ENCODE measurements around the gene TAF4B. TPM values are rescaled to one million over a fixed set of nuclear protein-coding genes. Genes with fewer than 3 reads are reported as not detected.

The TAF4B gene
- total and polyA plus RNA-seq, 5 donors = 0.81 to 2.1 (median 1.8) TPM

DNA sequence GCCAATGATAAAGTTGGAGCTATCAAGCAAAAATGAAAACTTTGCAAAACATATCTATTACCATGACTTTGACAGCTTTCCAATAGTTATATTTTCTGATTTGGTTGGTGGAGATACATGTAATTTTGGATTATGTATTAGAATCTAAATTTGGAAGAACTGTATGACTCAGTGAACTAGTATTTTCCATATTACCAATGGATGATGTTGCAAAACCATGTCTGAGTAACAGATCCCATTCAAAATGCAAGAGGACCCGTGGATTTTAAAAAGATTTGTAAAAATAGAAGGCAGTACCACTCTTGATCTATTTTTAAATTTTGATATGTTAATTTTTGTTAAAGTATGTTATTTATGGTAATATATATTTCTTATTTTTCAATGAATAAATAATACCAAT lies 83.0 kb downstream of the TAF4B start:
- H3K4me3 ChIP-seq (ENCODE audit: low read length) = no peak overlapping the region
- no peak for DNase-seq
- H3K4me1 ChIP-seq (ENCODE audit: control insufficient read depth, insufficient read depth, low read length) = no peaks in the 10 kb centered on the region
- intact Hi-C loops (cut with DNase I) = loop anchor here in 1 of 4 donors (5.0 kb wide), 1 partner anchor 338 kb away; no protein-coding TSS in a partner anchor
- H3K9me3 ChIP-seq (ENCODE audit: control insufficient read depth, low read length) = no peaks in the 10 kb centered on the region
- no peak overlapping the region for H3K27ac ChIP-seq (ENCODE audit: low read length)
- 60% methylated on average over 1 of the region's 1 CpG for WGBS
- no peaks in the 10 kb centered on the region for H3K27me3 ChIP-seq (ENCODE audit: control insufficient read depth, insufficient read depth)
- no peak for ATAC-seq

DNA sequence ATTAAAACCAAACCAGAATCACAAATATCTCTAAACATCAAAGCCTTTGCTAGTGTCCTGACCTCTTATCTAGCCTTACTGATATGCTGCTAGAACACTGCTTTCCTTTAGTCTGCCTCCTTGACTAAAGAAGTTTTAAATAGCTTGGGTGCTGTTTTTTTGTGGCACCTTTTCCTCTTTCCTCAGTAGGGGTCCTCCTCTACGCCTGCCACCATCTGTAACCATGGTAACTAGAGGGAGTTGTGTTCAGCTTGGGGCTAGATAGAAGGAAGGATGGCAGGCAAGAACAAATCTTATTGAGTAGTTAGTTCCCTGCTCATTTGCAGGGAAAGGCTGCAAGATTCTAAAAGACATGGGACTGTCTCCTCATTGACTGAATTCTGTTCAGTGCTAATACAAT lies 86.0 kb downstream of the TAF4B start:
- no peak overlapping the region for H3K4me3 ChIP-seq (ENCODE audit: low read length)
- 88% methylated on average over 1 of the region's 1 CpG for WGBS
- no peak for ATAC-seq

DNA sequence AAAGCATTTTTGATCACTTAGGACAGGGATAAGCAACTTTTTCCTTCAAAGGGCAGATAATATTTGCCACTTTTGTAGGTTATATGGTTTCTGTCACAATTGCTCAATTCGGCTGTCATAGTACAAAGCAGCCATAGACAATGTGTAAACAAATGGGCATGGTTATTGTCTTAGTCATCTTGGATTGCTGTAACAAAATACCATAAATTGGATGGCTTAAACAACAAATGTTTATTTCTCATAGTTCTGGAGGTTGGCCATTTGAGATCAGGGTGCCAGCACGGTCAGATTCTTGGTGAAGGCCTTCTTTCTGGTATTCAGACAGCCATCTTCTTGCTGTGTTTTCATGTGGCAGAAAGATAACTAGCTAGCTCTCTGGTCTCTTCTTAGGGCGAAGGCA lies 91.2 kb downstream of the TAF4B start:
- H3K4me1 ChIP-seq (ENCODE audit: control insufficient read depth, insufficient read depth, low read length) = no peaks in the 10 kb centered on the region
- ATAC-seq = no peak
- DNase-seq = no peak
- intact Hi-C loops (cut with DNase I) = no loop called here
- no peaks in the 10 kb centered on the region for H3K9me3 ChIP-seq (ENCODE audit: control insufficient read depth, low read length)
- WGBS = 94% methylated on average over 3 of the region's 3 CpGs
- no peaks in the 10 kb centered on the region for H3K27me3 ChIP-seq (ENCODE audit: control insufficient read depth, insufficient read depth)
- H3K27ac ChIP-seq (ENCODE audit: low read length) = no peak overlapping the region
- H3K4me3 ChIP-seq (ENCODE audit: low read length) = no peak overlapping the region

More for the DNA sequence above, 86.0 kb downstream of the TAF4B start:
- intact Hi-C loops (cut with DNase I) = no loop called here
- Histone ChIP-seq H3K27ac (ENCODE audit: low read length) (no peak overlapping the region), H3K9me3 (ENCODE audit: control insufficient read depth, low read length) (no peaks in the 10 kb centered on the region), H3K27me3 (ENCODE audit: control insufficient read depth, insufficient read depth) (no peaks in the 10 kb centered on the region), H3K4me1 (ENCODE audit: control insufficient read depth, insufficient read depth, low read length) (no peaks in the 10 kb centered on the region)
- no peak for DNase-seq

DNA sequence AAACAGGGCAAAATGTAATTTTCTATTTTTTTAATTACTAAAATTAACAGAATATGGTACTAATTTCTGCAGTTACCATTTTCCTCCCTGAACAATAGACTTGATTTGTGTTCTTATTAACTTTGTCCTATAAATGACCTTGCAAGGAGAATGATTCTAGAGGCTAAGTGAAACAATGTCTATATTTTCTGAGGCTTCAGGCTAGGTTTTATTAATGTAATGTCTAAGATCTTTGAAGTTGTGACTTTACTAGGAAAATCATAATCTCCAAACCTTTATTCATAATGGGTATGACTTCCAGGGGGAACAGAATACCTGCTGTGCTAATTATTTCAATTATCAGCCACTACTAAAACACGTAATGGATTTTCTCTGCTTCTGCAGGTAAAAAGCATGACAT lies 94.4 kb downstream of the TAF4B start:
- Histone ChIP-seq H3K27me3 (ENCODE audit: control insufficient read depth, insufficient read depth) (no peaks in the 10 kb centered on the region), H3K27ac (ENCODE audit: low read length) (no peak overlapping the region), H3K9me3 (ENCODE audit: control insufficient read depth, low read length) (no peaks in the 10 kb centered on the region), H3K4me1 (ENCODE audit: control insufficient read depth, insufficient read depth, low read length) (no peaks in the 10 kb centered on the region), H3K4me3 (ENCODE audit: low read length) (no peak overlapping the region)
- intact Hi-C loops (cut with DNase I) = no loop called here
- WGBS = 100% methylated on average over 1 of the region's 1 CpG
- ATAC-seq (no peak), DNase-seq (no peak)

DNA sequence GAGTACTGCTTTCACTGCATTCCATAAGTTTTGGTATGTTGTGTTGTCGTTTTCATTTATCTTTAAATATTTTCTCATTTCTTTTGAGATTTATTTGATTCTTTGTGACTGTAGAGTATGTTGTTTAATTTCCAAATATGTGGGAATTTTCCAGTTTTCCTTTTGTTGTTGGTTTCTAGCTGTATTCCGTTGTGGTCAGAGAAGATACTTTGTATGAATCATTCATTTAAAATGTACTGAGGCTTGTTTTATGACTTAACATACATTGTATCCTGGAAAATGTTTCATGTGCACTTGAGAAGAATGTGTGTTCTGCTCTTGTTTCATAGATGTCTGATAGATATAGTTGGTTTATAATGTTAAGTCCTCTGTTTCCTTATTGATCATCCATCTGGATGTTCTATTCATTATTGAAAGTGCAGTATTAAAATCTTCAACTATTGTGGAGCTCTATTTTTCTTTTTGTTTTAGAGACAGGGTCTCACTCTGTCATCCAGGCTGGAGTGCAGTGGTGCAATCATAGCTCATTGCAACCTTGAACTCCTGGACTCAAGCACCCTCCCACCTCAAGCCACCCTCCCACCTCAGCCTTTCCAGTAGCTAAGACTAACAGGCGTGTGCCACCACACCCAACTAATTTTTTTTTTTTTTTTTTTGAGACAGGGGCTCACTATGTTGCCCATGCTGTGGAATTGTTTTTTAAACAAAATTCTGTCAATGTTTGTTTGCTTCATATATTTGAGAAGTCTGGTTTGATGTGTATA lies 96.8 kb downstream of the TAF4B start:
- ATAC-seq (no peak), DNase-seq (no peak)
- H3K27ac ChIP-seq (ENCODE audit: low read length) = no peak overlapping the region
- H3K27me3 ChIP-seq (ENCODE audit: control insufficient read depth, insufficient read depth) = no peaks in the 10 kb centered on the region
- WGBS = 79% methylated on average over 3 of the region's 3 CpGs
- H3K9me3 ChIP-seq (ENCODE audit: control insufficient read depth, low read length) = no peaks in the 10 kb centered on the region
- H3K4me1 ChIP-seq (ENCODE audit: control insufficient read depth, insufficient read depth, low read length) = no peaks in the 10 kb centered on the region
- intact Hi-C loops (cut with DNase I) = no loop called here
- H3K4me3 ChIP-seq (ENCODE audit: low read length) = no peak overlapping the region

DNA sequence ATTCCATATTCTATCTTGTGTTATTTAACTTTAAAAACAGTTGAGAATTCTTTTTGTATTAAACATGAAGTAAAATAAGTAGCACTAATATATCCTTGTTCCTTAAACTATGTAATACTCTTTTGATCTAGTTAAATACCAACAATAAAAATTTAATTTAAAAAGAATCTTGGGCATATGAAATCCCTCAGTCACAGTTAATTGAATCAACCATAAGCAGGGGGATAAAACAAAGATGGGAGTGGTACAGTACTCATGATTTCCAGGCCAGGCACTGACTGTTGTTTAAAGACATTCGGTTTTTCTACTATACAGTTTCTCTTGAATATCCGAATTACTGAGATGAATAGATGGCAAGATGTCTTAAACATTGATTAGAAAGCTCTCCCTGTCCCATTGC lies 99.5 kb downstream of the TAF4B start:
- Histone ChIP-seq H3K27me3 (ENCODE audit: control insufficient read depth, insufficient read depth) (no peaks in the 10 kb centered on the region), H3K27ac (ENCODE audit: low read length) (no peak overlapping the region), H3K4me3 (ENCODE audit: low read length) (no peak overlapping the region), H3K9me3 (ENCODE audit: control insufficient read depth, low read length) (no peaks in the 10 kb centered on the region), H3K4me1 (ENCODE audit: control insufficient read depth, insufficient read depth, low read length) (no peaks in the 10 kb centered on the region)
- ATAC-seq = no peak
- DNase-seq = no peak
- 91% methylated on average over 2 of the region's 2 CpGs for WGBS
- intact Hi-C loops (cut with DNase I) = no loop called here

DNA sequence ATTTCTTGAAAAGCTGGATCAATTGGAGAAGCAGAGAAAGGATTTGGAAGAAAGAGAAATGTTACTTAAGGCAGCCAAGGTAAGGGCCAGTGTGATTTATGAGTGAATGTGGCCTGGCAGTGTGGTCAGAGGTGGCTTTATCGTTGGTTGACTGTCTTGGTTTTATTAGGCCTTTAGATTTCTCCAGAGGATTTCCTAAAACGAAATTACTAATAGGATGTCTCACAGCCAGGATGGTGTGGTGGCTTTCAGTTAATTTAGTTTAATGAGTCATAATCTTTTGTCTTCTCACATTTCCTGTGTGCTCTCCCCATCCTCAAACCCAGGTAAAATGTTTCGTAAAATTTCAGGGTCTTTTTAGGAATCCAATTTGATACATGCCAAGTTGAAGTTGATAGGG lies 100.8 kb downstream of the TAF4B start:
- no peaks in the 10 kb centered on the region for H3K4me1 ChIP-seq (ENCODE audit: control insufficient read depth, insufficient read depth, low read length)
- no peaks in the 10 kb centered on the region for H3K27me3 ChIP-seq (ENCODE audit: control insufficient read depth, insufficient read depth)
- H3K27ac ChIP-seq (ENCODE audit: low read length) = no peak overlapping the region
- H3K9me3 ChIP-seq (ENCODE audit: control insufficient read depth, low read length) = no peaks in the 10 kb centered on the region
- DNase-seq (no peak), ATAC-seq (no peak)
- H3K4me3 ChIP-seq (ENCODE audit: low read length) = no peak overlapping the region
- 72% methylated on average over 3 of the region's 3 CpGs for WGBS
- intact Hi-C loops (cut with DNase I) = no loop called here

DNA sequence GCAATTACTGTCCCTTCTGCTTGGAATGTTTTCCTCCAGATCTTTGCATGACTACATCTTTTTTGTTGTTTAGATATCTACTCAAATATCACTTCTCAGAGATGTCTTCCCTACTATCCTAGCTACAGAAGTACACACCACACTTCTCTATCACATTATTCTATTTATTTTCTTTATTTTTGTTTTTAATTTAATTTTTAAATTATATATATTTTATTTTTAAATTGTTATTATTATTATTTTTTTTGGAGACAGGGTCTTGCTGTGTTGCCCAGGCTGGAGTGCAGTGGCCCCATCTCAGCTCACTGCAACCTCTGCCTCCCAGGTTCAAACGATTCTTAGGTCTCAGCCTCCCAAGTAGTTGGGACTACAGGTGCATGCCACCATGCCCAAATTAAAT lies 106.7 kb downstream of the TAF4B start:
- DNase-seq = no peak
- Histone ChIP-seq H3K4me1 (ENCODE audit: control insufficient read depth, insufficient read depth, low read length) (no peaks in the 10 kb centered on the region), H3K9me3 (ENCODE audit: control insufficient read depth, low read length) (no peaks in the 10 kb centered on the region), H3K27me3 (ENCODE audit: control insufficient read depth, insufficient read depth) (no peaks in the 10 kb centered on the region), H3K4me3 (ENCODE audit: low read length) (no peak overlapping the region), H3K27ac (ENCODE audit: low read length) (no peak overlapping the region)
- intact Hi-C loops (cut with DNase I) = no loop called here
- ATAC-seq = no peak
- 97% methylated on average over 1 of the region's 1 CpG for WGBS

DNA sequence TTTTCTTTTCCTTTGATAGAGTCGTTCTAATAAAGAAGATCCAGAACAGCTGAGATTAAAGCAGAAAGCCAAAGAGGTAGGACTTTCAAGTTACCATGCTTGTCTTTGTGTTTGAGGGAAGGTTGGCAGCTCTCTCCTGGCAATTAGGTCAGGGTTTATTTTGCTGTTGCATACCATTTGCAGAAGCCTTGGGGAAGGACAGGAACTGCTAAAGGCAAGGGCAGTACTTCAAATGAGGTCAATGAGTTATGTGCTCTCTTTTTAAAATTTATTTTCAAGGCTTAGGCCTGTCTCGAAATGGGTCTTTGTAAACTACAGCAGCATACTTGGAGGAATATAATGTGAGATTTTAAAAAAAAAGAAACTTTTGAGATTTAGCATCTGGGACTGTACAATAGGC lies 108.9 kb downstream of the TAF4B start:
- no peaks in the 10 kb centered on the region for H3K4me1 ChIP-seq (ENCODE audit: control insufficient read depth, insufficient read depth, low read length)
- ATAC-seq (peak in 1 of 2 donors; percentile 56), DNase-seq (no peak)
- no peaks in the 10 kb centered on the region for H3K9me3 ChIP-seq (ENCODE audit: control insufficient read depth, low read length)
- intact Hi-C loops (cut with DNase I) = no loop called here
- no peaks in the 10 kb centered on the region for H3K27me3 ChIP-seq (ENCODE audit: control insufficient read depth, insufficient read depth)
- no peak overlapping the region for H3K4me3 ChIP-seq (ENCODE audit: low read length)
- 59% methylated on average over 2 of the region's 2 CpGs for WGBS
- H3K27ac ChIP-seq (ENCODE audit: low read length) = no peak overlapping the region

DNA sequence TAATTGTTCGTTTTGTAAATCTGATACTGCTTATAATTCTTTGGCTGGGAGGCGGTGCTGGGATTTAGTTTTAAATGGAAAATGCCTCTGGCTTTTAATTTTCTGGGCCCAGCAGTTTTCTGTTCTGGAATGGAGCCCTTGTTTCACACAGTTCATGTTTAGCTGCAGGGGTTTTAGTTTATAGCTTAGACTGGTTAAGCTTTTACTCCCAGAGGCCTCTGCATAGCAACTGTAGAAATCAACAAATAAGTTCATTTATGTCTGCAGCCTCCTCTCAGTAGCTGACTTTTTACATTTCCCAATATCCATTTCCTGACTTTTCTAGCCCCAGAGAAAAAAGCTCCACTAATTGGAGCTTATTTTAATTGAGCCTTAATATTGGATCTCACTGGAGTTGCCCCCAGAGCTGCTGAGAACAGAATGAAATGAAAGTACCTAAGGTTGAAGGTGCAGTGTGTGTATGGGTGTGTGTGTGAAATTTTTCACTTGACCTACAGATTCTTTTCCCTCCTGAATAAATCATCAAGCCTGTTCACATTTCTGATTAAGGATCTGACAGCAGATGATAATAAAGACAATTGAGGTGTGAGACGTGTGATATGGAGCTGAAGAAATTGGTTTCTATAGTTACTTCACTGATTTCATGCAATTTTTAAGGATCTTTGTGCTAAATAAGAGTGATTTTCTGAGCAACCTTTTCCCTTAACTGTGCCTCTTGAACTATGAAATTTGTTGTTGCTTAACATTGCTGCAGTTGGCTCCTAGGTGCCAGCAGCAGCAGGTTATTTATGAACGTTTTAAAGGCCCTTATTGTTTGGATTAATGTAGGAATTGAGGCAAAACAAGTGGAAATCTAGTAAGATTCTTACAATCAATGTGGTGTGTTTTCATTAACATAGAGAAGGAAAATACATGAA lies 109.6 kb downstream of the TAF4B start:
- intact Hi-C loops (cut with DNase I) = no loop called here
- DNase-seq (no peak), ATAC-seq (peak in 1 of 2 donors; percentile 47)
- Histone ChIP-seq H3K9me3 (ENCODE audit: control insufficient read depth, low read length) (no peaks in the 10 kb centered on the region), H3K4me3 (ENCODE audit: low read length) (no peak overlapping the region), H3K27ac (ENCODE audit: low read length) (no peak overlapping the region), H3K4me1 (ENCODE audit: control insufficient read depth, insufficient read depth, low read length) (no peaks in the 10 kb centered on the region), H3K27me3 (ENCODE audit: control insufficient read depth, insufficient read depth) (no peaks in the 10 kb centered on the region)
- 45% methylated on average over 4 of the region's 4 CpGs for WGBS

DNA sequence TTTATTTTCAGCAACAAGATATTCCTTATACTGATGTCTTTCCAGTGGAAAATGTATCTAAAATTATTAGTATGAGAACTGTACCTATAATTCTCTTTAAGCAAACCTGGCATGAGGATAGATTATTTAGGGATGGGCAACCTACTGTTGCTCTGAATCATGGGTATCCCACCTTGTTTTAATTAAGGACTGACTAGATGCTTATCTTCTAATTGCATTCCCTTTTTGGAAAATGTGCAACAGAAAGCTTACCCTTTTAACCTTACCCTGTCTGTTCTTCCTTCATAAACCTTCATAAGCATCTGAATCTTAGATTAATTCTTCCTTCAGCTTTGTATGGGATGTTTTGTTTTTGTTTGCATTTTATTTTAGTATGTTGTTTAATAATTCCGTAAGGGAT lies 110.3 kb downstream of the TAF4B start:
- DNase-seq (no peak), ATAC-seq (no peak)
- H3K27ac ChIP-seq (ENCODE audit: low read length) = no peak overlapping the region
- 77% methylated on average over 1 of the region's 1 CpG for WGBS
- H3K4me1 ChIP-seq (ENCODE audit: control insufficient read depth, insufficient read depth, low read length) = no peaks in the 10 kb centered on the region
- H3K4me3 ChIP-seq (ENCODE audit: low read length) = no peak overlapping the region
- intact Hi-C loops (cut with DNase I) = no loop called here
- H3K9me3 ChIP-seq (ENCODE audit: control insufficient read depth, low read length) = no peaks in the 10 kb centered on the region
- H3K27me3 ChIP-seq (ENCODE audit: control insufficient read depth, insufficient read depth) = no peaks in the 10 kb centered on the region

All from right cardiac atrium (tissue), 5 donors.